ENCODE data around the gene ANAPC7.
"Not testable (repeated sequence)": the region's sequence is repeated elsewhere in the genome, so short reads cannot be mapped to it uniquely, and the experiment has no call there.

Gene ANAPC7

GRCh38 chr12:110342157-110342556 lies 61.4 kb downstream of the ANAPC7 start:
- Histone ChIP-seq H3K9me3 (ENCODE audit: control insufficient read depth, insufficient read depth, low read depth, low read length) (no peaks in the 10 kb centered on the region), H3K4me1 (ENCODE audit: control insufficient read depth, insufficient read depth, low read length) (no peaks in the 10 kb centered on the region), H3K4me3 (ENCODE audit: low read depth, low read length) (no peak overlapping the region), H3K27ac (ENCODE audit: extremely low read depth, low read depth, low read length) (no peak overlapping the region), H3K36me3 (ENCODE audit: control insufficient read depth in 2 of 2, insufficient read depth in 1 of 2, low read length in 2 of 2) (peaks cover 77 to 99% of the 10 kb centered on the region in 2 experiments)
- TF ChIP-seq ZNF140 (tag by site-specific recombination; IDR thresholded peaks at IDR 0.05) (no peak), ZNF521 (tag by site-specific recombination; IDR thresholded peaks at IDR 0.05) (no peak), ZNF132 (tag by site-specific recombination; IDR thresholded peaks at IDR 0.05; ENCODE audit: borderline replicate concordance) (no peak), ZNF221 (tag by site-specific recombination; IDR thresholded peaks at IDR 0.05; ENCODE audit: borderline replicate concordance) (no peak), HOXD13 (CRISPR knock-in tag; IDR thresholded peaks at IDR 0.05; ENCODE audit: borderline replicate concordance) (no peak), ZNF398 (tag by site-specific recombination; IDR thresholded peaks at IDR 0.05) (no peak), ZNF112 (tag by site-specific recombination; IDR thresholded peaks at IDR 0.05) (no peak), ZNF274 (IDR thresholded peaks at IDR 0.05; ENCODE audit: low read length) (no peak), ZNF274 (tag by site-specific recombination; IDR thresholded peaks at IDR 0.05; ENCODE audit: borderline replicate concordance) (no peak), ZNF513 (tag by site-specific recombination; IDR thresholded peaks at IDR 0.05) (no peak)
- TF ChIP-seq, protein P1, sequence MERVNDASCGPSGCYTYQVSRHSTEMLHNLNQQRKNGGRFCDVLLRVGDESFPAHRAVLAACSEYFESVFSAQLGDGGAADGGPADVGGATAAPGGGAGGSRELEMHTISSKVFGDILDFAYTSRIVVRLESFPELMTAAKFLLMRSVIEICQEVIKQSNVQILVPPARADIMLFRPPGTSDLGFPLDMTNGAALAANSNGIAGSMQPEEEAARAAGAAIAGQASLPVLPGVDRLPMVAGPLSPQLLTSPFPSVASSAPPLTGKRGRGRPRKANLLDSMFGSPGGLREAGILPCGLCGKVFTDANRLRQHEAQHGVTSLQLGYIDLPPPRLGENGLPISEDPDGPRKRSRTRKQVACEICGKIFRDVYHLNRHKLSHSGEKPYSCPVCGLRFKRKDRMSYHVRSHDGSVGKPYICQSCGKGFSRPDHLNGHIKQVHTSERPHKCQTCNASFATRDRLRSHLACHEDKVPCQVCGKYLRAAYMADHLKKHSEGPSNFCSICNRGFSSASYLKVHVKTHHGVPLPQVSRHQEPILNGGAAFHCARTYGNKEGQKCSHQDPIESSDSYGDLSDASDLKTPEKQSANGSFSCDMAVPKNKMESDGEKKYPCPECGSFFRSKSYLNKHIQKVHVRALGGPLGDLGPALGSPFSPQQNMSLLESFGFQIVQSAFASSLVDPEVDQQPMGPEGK (tag by site-specific recombination; IDR thresholded peaks at IDR 0.05): no peak
- TF ChIP-seq, protein P2, sequence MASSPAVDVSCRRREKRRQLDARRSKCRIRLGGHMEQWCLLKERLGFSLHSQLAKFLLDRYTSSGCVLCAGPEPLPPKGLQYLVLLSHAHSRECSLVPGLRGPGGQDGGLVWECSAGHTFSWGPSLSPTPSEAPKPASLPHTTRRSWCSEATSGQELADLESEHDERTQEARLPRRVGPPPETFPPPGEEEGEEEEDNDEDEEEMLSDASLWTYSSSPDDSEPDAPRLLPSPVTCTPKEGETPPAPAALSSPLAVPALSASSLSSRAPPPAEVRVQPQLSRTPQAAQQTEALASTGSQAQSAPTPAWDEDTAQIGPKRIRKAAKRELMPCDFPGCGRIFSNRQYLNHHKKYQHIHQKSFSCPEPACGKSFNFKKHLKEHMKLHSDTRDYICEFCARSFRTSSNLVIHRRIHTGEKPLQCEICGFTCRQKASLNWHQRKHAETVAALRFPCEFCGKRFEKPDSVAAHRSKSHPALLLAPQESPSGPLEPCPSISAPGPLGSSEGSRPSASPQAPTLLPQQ (tag by site-specific recombination; IDR thresholded peaks at IDR 0.05): no peak
- TF ChIP-seq, protein P3, sequence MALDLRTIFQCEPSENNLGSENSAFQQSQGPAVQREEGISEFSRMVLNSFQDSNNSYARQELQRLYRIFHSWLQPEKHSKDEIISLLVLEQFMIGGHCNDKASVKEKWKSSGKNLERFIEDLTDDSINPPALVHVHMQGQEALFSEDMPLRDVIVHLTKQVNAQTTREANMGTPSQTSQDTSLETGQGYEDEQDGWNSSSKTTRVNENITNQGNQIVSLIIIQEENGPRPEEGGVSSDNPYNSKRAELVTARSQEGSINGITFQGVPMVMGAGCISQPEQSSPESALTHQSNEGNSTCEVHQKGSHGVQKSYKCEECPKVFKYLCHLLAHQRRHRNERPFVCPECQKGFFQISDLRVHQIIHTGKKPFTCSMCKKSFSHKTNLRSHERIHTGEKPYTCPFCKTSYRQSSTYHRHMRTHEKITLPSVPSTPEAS (tag by site-specific recombination; IDR thresholded peaks at IDR 0.05): no peak
- POLR2A ChIA-PET: no interaction called here
- CTCF ChIA-PET: interaction anchor here (0.8 kb wide), 1 partner anchor 241 kb away, joined by 3 read pairs; no protein-coding TSS in a partner anchor

DNA sequence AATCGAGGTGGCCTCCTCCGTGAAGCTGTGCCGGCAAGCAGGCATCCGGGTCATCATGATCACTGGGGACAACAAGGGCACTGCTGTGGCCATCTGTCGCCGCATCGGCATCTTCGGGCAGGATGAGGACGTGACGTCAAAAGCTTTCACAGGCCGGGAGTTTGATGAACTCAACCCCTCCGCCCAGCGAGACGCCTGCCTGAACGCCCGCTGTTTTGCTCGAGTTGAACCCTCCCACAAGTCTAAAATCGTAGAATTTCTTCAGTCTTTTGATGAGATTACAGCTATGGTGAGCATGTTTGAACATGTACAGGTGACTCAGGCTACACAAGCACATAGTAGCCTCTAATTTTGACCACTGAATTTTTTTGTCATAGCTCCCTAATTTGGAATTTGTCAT lies 62.8 kb downstream of the ANAPC7 start:
- Histone ChIP-seq H3K9me3 (ENCODE audit: control insufficient read depth, insufficient read depth, low read depth, low read length) (no peaks in the 10 kb centered on the region), H3K27ac (ENCODE audit: extremely low read depth, low read depth, low read length) (peak overlapping the region; percentile 41; the same call in 1 of the 2 replicates), H3K36me3 (ENCODE audit: control insufficient read depth in 2 of 2, insufficient read depth in 1 of 2, low read length in 2 of 2) (peaks cover 69 to 100% of the 10 kb centered on the region in 2 experiments), H3K4me1 (ENCODE audit: control insufficient read depth, insufficient read depth, low read length) (no peaks in the 10 kb centered on the region), H3K4me3 (ENCODE audit: low read depth, low read length) (no peak overlapping the region)
- CTCF ChIA-PET: interaction anchor here (0.6 to 1.0 kb wide), 2 partner anchors 24 to 55 kb away, joined by 3 read pairs; no protein-coding TSS in a partner anchor
- POLR2A ChIA-PET: no interaction called here
- peak; percentile 45; the same call in 1 of the 2 replicates for TF ChIP-seq ZNF664 (tag by site-specific recombination; IDR thresholded peaks at IDR 0.05)
- TF ChIP-seq, protein P1 (tag by site-specific recombination; IDR thresholded peaks at IDR 0.05): no peak

DNA sequence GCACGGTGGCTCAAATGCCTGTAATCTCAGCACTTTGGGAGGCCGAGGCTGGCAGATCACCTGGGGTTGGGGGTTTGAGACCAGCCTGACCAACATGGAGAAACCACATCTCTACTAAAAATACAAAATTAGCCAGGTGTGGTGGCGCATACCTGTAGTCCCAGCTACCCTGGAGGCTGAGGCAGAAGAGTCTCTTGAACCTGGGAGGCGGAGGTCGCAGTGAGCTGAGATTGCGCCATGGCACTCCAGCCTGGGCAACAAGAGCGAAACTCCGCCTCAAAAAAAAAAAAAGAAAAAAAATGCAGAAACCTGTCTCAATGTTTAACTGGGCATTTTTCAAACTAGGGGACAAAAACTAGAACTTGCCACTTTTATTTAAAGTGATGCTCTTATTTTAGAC lies 63.2 kb downstream of the ANAPC7 start:
- CTCF ChIA-PET: interaction anchor here (0.6 to 1.1 kb wide), 2 partner anchors 91 to 495 kb away, joined by 4 read pairs; no protein-coding TSS in a partner anchor
- Histone ChIP-seq H3K36me3 (ENCODE audit: control insufficient read depth in 2 of 2, insufficient read depth in 1 of 2, low read length in 2 of 2) (peaks cover 71 to 100% of the 10 kb centered on the region in 2 experiments), H3K27ac (ENCODE audit: extremely low read depth, low read depth, low read length) (peak overlapping the region; percentile 41; the same call in 1 of the 2 replicates)
- H3K4me1 ChIP-seq (ENCODE audit: control insufficient read depth, insufficient read depth, low read length); H3K4me3 ChIP-seq (ENCODE audit: low read depth, low read length); POLR2A ChIA-PET; H3K9me3 ChIP-seq (ENCODE audit: control insufficient read depth, insufficient read depth, low read depth, low read length): not testable (repeated sequence)

All from HEK293 (cell line).